ENCODE measurements around the gene SLC35E3. TPM values are rescaled to one million over a fixed set of nuclear protein-coding genes. Genes with fewer than 3 reads are reported as not detected.
A peak's percentile ranks its signal among the peaks of the same experiment; 100 is the strongest.

Gene SLC35E3
- total and polyA plus RNA-seq, 2 of the 13 experiments (the other 11 are each of a cell fraction or from before 2014, with no cell fraction given), result 13.0 to 22.1 TPM

- TF ChIP-seq ZNF225 (CRISPR knock-in tag; IDR thresholded peaks at IDR 0.05) (peak; percentile 86; the same call in 1 of the 2 replicates), ZMYM2 (CRISPR knock-in tag; IDR thresholded peaks at IDR 0.05) (no peak), ZNF619 (CRISPR knock-in tag; IDR thresholded peaks at IDR 0.05) (no peak), HMGA1 (CRISPR knock-in tag; conservative IDR thresholded peaks at IDR 0.05) (no peak), ASH2L (IDR thresholded peaks at IDR 0.05; ENCODE audit: insufficient read length, low read depth, low read length) (peak; percentile 67), NFKBIZ (CRISPR knock-in tag; IDR thresholded peaks at IDR 0.05) (no peak), ZNF326 (CRISPR knock-in tag; IDR thresholded peaks at IDR 0.05; ENCODE audit: borderline replicate concordance) (no peak), REXO4 (CRISPR knock-in tag; IDR thresholded peaks at IDR 0.05; ENCODE audit: borderline replicate concordance) (no peak), ZNF275 (CRISPR knock-in tag; IDR thresholded peaks at IDR 0.05; ENCODE audit: borderline replicate concordance) (no peak; the same call in 1 of the 2 replicates), DR1 (CRISPR knock-in tag; IDR thresholded peaks at IDR 0.05) (peak; percentile 56; the same call in 1 of the 2 replicates), TCF7L2 (IDR thresholded peaks at IDR 0.05; ENCODE audit: low read depth, low read length) (no peak), ZFP91 (CRISPR knock-in tag; IDR thresholded peaks at IDR 0.05; ENCODE audit: borderline replicate concordance) (peak; percentile 81), ZNF720 (CRISPR knock-in tag; IDR thresholded peaks at IDR 0.05) (no peak)
- TF ChIP-seq, protein P1, sequence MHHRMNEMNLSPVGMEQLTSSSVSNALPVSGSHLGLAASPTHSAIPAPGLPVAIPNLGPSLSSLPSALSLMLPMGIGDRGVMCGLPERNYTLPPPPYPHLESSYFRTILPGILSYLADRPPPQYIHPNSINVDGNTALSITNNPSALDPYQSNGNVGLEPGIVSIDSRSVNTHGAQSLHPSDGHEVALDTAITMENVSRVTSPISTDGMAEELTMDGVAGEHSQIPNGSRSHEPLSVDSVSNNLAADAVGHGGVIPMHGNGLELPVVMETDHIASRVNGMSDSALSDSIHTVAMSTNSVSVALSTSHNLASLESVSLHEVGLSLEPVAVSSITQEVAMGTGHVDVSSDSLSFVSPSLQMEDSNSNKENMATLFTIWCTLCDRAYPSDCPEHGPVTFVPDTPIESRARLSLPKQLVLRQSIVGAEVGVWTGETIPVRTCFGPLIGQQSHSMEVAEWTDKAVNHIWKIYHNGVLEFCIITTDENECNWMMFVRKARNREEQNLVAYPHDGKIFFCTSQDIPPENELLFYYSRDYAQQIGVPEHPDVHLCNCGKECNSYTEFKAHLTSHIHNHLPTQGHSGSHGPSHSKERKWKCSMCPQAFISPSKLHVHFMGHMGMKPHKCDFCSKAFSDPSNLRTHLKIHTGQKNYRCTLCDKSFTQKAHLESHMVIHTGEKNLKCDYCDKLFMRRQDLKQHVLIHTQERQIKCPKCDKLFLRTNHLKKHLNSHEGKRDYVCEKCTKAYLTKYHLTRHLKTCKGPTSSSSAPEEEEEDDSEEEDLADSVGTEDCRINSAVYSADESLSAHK (CRISPR knock-in tag; IDR thresholded peaks at IDR 0.05; ENCODE audit: borderline replicate concordance), result no peak
Observed at GRCh38 chr12:68804657-68805591, 58.9 kb downstream of the SLC35E3 start (continued).

Measured in HepG2 (cell line).